Stimulated activated CD4-positive, alpha-beta T cell treated with anti-CD3 and anti-CD28 coated beads, Interleukin-2, amount 100 ng/mL, for 24 hours (primary cell): ENCODE data around the gene CBLIF.
"Not testable (repeated sequence)": the region's sequence is repeated elsewhere in the genome, so short reads cannot be mapped to it uniquely, and the experiment has no call there.

Source experiments
- DNase-seq, 2 donors: peaks; one replicate each; pipeline ENCODE4 v3.0.0-alpha.2; 2020

CBLIF gene

DNA sequence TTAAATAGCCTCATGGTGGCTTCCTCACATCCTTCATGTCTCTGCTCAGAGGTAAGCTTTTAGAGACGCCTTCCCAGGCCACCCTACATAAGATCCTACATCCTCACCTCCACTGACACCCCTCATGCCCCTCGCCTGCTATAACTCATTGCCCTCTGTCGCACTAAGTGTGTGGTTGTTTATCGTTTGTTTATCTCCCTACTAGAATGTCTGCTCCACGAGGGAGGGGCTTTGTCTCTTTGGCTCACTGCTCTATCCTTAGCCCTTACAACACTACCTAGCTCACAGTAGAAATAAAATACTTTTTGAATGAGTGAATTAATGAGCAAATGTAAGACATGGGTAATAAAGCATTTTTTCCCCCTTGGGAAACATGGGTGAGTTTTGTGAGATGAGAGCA is 1.3 kb upstream of the CBLIF start:
- DNase-seq = no peak

DNA sequence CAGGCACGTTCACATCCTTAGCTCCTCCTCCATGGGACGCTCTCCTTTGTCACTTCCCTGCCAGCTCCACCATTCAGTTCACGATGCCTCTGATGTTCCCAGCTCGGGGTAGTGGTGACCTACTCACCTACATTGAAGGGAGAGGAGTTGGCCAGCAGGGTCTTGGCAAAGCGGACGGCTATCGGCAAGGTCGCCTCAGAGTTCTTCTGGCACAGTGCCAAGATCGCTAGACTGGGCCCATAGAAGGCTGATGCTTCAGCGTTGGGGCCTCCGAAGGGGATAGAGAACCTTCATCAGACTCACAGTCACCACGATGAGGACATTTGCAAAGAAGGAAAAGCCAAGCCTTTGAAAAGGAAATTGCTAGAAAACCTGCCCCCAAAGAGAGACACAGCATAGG is 3.0 kb downstream of the CBLIF start:
- DNase-seq = no peak

DNA sequence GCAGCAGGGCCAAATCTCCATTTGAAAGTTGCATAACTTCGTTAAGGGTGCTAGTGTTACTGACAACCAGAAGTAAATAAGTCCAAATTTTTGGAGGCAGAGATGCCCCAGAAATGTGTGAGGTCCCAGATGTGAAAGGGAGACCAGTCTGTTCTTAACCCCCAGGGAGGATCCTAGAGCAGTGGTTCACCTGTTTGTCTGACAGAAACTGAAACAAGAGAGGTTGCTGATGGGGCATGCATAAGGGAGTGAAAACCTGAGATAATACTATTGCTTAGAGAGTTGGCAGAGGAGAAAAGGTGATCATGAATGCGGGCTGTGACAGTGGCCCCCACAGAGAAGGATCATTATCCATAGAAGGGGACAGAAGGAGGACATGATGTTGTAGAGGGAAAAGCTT is 3.8 kb downstream of the CBLIF start:
- DNase-seq = no peak

DNA sequence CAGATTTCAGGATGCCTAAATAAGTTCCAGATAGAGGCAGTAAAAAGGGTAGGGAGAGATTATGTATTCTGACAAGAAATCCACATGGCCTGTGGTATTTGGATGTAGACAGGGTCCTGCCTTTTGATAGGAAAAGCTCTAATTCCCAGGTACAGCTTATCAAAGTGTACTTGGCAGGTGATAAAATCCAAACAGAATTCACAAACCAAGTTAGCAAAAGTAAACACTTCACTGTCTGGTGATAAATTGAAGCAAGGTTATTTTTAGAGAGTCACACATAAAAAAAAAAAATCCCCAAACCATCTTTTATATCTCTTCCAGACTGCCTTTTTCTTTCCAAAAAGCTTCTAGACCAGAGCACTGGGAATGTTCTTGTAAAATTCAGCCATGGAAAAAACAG is 5.7 kb downstream of the CBLIF start:
- no peak for DNase-seq

DNA sequence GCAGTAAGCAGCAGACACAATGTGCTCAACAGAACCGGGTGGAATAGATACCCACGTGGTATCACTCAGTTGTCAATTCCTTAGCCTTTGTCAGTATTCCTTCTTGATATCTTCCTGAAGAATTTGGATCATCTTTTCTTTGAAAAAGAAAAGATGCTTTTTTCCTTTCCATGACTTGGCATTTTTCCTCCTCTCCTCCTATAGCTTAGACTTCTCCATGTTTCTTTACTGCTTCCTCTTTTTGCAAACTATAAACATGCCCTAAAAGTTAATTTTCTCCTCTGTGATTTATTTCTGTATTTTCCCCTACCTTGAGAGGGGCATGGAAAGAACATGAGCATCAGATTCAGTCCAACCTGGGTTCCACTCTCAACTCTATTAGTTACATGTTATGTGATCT is 11.7 kb downstream of the CBLIF start:
- DNase-seq = no peak

DNA sequence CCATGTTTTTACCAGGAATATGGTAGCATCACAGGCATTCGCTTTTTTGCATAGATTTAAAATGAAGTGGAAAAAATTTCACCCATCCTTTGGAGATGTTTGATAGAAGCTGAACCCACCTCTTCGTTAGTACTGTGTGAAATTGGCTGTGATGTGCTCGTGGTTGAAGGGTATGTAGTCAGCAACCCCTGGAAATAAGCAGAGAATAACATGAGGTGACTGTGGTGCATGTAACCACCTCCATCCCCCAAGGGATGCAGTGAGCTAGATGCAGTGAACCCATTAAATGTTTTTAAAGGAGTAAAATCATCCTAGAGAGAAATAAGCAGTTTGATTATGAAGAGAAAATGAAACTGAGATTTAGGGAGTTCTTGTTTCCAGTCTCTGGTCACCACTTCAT is 15.9 kb downstream of the CBLIF start:
- no peak for DNase-seq

DNA sequence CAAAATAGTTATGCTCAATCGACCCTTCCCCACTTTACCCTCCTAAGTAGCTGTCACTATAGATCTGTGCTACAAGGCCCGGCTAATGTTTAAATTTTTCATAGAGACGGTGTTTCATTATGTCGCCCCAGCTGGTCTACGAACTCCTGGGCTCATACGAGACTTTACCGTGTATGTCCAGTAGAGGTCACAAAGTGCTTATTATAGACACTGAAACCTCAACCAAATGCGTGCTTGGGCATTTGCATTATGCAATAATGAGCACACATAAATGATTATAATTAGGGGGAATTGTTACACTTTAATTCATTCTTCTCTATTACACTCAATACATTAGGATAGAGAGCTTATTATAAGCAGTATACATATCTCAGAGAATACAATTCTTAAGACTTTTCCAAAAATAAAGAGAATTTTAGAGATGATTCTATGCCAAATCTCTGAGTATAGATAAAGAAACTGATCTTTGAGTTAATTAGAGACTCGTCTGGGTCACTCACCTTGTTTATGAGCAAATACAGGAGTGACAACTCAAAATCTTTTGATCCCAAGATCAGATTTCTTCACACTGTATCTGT is 22.2 kb downstream of the CBLIF start:
- no peak for DNase-seq

DNA sequence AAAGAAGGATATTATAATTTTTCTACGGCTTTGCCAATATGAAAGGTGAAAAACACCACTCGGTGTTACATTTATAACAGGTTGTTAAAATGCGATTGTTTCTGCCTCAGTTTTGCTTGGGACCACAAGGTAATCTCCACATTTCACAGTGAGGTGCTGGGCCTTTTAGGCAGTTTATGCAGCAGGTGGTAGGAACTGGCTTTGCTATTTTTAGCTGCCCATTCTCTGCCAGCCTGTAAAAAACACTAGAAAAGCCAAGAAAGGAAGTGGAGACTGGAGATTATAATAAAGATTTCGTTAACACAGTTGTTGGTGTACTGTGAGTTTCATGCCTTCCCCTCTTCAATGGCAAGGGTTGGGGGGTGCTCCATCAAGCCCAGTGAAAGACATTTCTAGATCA is 26.7 kb downstream of the CBLIF start:
- DNase-seq = no peak

DNA sequence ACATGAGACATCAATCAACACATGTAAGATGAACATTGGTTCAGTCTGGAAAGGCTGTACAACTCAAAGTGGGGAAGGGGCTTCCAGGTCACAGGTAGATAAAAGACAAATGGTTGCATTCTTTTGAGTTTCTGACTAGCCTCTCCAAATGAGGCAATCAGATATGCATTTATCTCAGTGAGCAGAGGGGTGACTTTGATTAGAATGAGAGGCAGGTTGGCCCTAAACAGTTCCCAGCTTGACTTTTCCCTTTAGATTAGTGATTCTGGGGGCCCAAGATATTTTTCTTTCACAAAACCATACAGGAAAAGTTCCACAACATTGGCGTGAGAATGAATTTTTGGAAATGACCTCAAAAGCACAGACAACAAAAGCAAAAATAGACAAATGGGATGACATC is 28.9 kb downstream of the CBLIF start:
- DNase-seq = not testable (repeated sequence)

DNA sequence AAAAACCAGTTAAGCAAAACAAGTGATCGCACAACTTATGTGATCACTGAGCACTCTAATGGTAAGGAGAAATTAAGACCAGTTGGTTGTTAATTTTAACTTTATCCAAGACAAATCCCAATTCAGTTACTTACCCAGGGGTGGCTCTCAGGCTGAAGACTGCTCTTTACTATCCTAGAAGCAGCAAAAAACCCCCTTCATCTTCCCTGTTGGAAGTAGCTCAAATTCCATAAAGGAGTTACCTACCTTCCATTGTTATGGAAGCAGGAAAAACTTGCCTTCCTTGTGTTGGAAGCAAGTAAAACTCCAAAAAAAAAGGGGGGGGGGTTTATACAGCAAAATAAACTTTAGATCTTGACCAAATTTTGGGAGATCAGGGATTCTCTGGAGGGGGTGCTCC is 29.5 kb downstream of the CBLIF start:
- DNase-seq = no peak

DNA sequence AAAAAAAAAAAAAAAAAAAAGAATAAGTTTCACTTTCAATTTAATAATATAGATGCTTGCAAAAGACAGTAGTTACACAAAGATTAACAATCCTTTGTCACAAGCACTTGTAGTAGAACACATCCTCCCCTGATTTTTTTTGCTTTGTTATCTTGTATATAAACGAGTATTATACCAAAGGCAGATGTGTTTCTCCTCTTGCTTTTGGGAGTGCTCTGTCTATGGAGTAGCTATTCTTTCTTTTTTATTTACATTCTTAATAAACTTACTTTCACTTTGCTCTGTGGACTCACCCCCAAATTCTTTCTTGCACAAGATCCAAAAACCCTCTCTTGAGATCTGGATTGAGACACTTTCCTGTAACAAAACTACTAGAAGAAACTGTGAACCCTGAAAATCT is 31.3 kb downstream of the CBLIF start:
- DNase-seq = no peak

DNA sequence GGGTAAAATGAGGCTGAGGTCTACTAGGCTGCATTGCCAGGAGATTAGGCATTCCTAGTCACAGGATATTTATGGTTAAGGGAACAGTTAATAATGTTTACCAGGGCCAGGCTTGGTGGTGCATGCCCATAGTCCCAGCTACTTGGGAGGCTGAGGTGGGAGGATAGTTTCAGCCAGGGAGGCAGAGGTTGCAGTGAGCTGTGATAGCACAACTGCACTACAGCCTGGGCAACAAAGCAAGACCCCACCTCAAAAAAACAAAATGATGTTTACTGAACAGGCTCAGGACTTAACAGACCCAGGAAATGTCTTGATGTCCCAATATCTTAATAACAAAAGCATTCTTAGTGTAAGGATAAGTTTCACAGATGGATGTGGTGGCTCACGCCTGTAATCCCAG is 31.9 kb downstream of the CBLIF start:
- no peak for DNase-seq

DNA sequence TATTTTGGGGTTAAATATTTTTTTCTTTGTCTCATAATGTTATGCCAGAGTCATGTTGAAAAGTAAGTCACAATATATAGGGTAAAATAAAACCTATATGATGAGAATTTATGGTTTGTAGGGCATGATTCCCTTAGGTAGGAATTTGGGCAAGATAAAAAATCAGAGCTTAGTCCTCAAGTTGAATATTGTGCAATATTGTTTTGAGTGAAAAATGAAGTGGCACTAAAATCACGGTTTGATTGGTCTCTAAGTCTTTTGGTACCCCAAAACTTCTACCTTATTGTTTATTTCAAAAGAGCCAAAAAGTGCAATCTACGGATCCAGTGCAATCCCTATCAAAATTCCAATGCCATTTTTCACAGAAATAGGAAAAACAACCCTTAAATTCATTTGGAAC is 33.1 kb downstream of the CBLIF start:
- DNase-seq = no peak

DNA sequence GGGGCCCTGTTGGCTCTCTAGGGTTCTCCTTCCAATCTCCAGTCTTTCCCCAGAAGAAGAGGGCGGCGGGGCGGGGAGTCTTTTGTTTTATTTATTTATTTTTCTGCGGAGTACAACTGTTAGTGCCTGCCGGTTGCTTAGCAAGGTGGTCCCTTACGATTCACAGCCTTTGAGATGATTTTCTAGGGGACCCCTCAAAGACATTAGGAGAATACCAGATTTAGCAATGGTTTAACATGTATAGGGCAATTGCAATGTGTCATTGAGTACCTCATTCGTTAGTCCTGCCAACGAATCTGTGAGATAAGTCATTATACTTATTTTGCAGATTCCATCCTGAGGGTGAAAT is 34.4 kb downstream of the CBLIF start:
- no peak for DNase-seq

DNA sequence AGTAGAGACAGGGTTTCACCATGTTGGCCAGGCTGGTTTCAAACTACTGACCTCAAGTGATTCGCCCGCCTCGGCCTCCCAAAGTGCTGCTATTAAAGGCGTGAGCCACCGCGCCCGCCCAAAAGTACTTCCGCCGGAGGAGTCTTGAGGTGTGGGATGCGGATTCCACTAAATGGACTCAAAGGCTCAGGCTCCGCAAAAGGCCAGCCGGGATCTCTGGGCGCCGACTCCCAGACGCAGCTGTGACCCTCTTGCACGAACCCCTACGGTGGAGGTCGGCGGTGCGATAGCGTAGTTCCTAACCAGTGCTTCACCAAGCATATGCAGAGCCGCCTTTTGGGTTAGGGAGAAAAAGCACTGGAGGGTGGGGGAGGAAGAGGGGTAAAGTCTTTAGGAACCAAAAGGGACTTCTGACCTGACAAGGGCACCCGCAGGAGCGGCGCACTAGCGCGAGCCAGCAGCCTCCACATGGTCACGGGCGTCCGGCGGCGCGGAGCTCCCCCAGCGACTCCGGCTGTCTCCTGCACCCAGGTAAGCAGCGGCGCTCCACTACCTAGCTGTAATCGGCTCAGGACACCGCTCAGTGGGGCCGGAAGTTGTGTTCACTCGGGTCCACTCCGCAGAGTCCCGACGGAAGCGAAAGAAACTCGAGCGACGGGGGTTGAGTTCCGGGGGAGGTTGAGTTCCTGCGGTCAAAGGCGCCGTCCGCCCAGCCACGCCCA is 34.9 kb downstream of the CBLIF start, which contains the start of gene MRPL16:
TSS of gene MRPL16 (minus strand) at position 590 of the 722 bp plus-strand sequence. CDS start at position 470, 120 bp downstream.
- DNase-seq = peak; percentile 89 to 91

DNA sequence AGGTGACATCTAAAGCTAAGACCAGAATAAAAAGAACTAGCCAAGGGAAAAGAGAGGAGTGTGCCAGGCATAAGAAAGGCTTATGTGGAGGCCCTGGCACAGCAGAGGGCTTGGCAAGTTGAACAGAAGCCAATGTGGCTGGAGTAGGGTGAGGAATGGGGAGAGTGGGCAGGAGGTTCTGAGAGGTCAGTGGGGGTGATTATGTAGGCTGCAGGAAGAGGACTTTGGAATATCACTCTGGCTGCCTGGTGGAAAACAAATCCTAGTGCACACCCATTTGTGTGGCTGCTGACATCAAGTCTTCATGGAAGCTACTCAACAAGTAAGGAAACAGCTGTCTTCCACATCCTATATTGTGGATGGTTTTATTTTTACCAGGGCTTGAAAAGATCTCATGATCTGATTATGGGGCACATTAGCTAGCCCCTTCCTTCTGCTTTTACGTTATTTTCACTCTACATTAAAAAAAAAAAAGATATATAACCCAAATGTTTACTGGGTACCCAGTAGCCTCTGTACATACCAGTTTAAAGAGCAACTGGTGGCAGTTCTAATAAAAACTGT is 38.2 kb downstream of the CBLIF start:
- DNase-seq = no peak

DNA sequence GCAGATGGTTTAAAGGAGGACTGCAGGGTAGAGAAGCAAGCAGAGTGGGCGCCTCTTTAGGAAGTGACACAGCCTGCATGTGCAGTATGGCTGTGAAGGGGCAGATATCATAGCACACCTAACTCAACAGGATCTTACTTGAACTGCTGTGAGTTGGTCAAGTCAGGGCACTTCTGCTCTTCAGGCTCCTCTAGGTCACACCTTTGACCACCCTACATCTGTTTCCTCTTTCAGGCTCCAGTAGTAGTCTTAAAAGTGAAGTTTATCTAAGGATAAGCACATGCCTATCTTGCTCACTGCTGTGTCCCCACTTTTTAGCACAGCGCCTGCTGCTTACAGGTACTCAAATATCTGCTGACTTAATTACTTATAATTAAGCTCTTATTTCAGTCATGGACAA is 41.2 kb downstream of the CBLIF start:
- DNase-seq = no peak

DNA sequence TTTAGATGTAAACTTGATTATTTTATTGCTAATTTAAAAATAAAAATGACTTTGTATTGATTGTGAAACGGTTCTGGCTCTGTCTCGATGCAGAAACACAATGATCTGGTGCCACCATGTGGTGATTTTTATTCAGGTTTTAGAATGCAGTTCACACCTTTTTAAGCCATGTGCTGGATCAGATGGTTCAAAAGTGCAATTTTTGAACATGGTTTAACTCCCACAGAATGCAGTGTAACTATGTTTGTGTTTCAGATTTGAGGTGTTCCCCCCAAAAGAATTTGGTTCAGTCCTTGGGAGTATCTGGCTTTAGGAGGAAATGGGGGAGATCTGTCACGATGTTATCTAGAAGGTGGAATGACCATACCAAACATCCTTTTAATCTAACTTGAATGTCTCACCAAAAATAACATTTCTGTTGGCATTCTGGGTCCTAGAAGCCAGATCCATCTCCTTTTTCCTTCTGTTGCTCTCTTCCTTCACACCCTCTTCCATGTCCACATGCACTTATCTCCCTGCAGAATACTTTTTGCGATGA is 42.6 kb downstream of the CBLIF start:
- DNase-seq = peak in 1 of 2 donors; percentile 33

DNA sequence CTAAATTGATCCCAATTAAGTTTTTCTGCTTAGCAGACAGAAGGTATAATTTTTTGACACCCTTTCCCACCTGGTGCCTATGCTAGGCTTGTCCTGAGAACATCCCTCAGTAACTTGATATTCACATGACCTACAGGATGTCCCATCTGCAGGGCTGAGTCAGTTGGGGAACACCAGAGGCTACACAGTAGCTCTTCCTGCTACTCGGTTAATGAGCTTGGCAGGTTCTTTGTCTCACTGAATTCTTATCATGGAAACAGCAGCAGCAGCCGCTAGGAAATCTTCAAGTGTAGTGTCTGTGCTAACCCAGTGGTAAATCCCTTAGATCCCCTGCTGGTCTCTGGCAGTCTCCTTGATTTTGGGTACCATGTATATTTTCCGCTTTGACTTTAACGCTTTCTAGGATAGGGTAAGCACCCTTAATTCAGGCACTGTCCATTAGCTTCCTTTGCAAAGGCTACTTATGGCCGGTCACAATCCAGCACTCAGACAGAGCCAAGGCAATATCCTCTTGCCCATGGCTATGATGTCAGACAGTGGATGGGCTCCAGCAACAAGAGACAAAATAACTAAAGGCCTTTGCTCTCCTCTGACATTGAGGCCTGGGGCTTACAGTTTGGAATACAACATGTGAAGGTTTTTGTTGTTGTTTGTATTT is 43.2 kb downstream of the CBLIF start:
- DNase-seq = no peak

DNA sequence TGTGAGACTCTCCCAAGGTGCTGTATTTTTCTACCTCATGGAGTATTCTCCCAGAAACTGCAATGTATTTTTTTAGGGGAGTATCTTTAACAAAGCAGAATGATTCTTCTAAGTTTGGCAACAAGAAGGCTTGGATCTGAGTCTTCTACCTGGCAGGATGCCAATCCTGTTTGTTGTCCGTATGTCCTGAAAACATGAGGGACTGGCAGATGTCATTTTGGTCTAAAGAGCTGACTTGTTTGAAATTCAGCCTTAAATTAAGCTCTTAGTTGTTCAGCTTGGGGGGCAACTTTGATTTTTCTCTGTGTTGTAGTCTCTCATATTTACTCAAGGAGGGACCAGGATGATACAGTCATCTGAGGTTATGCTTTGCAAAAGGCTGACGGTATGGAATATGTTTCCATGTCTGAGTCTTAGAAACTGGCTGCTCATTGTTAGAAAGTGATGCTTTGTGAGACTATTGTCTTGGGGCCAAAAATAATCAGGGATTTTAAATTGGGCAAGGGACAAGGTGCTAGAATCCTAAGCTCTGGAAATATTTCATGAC is 44.1 kb downstream of the CBLIF start:
- DNase-seq = no peak

DNA sequence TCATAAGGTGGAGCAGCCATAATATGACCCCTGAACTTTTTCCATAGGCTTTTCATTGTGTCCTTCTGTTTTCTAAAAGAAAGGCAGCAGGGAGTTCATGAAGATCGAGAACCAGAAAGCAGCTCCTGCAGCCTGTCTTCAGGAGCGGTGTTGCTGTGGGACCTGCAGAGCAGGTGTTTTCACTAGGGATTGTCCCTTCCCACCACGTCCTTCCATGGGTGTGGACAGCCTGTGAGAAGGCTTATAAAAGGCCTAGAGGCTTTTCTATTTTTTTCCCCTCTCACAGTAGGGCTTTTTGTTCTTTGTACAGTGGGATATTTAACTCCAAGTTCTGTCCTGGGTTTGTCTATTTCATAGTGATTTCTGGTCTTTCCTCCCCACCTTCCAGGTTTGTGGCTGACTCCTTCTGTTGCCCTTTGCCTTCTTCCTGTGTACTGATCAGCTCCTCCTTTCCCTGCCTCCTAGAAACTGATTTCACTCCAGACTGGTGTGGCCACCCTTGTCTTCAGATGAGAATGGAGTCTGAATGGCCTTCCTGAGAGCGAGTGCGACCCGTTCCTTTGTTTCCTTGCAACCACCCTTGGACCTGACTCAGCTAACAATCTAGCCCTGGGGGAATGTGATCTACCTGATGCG is 44.8 kb downstream of the CBLIF start:
- no peak for DNase-seq

DNA sequence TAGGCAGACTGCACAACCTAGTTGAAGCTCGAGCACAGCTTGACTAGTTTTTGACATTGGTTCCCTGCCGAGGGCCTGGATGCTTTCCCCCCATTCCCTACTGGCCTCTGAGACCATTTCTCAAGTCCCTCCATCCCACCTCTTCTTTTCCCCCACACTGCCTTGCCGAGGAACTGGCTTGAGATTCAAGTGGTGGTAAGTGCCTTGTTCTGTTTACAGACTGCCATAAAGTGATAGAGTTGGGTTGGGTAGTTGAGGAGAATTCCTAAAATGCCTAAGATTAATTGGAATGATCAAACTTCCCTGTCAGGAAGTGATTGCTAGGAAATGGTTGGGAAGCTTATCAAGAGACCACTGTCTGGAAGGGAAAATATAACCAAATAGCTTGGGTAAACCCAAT is 50.9 kb downstream of the CBLIF start:
- no peak for DNase-seq

DNA sequence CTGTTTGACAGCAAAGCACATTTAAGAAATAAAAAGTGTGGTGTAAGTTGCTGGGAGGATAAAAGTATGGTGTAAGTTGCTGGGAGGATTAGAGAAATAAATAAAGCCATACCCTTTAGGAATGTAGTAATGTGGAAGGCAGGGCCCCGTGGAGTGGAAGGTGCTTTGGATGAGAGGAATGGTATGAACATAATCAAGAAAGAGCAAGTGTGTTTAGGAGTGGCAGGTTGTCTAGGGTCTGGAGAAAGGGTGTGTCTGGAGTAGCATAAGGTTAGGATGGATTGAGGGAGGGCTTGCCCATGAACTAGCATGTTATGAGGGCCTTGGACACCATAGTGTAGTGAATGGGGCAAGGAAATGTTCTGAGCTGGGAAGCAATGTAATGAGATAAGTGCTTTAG is 52.8 kb downstream of the CBLIF start:
- DNase-seq = no peak
